K562 (cell line): ENCODE measurements around the gene DTWD2.

Source experiments
- CREB1 ChIP-seq, 2 experiments: sonication (generic) in 1 of 2; formaldehyde crosslinking in 1 of 2; IDR thresholded peaks; 2 replicates each; pipeline versions ENCODE4 v1.6.1 to v1.8.0; 2012 to 2022; ENCODE audit warnings: inconsistent platforms in 1 of 2, mild to moderate bottlenecking in 1 of 2, missing genetic modification reagents in 1 of 2, moderate library complexity in 1 of 2
- CTCF ChIP-seq, 3 experiments: IDR thresholded peaks in 2 of 3; conservative IDR thresholded peaks in 1 of 3; 2 replicates each; pipeline ENCODE4 v1.5.1; 2011 to 2012; ENCODE audit warnings: low read length in 3 of 3, mild to moderate bottlenecking in 3 of 3, control low read depth in 2 of 3, improper control_type of control experiment in 1 of 3, inconsistent platforms in 1 of 3, low read depth in 1 of 3, mixed read lengths in 1 of 3, moderate library complexity in 1 of 3; ENCODE audit not compliant: insufficient read depth in 2 of 3
- EZH2 ChIP-seq: IDR thresholded peaks from 2 replicates; pipeline ENCODE4 v1.6.1; 2012; ENCODE audit warnings: low read depth, mild to moderate bottlenecking, inconsistent platforms, low read length, borderline replicate concordance
- GATA2 ChIP-seq: sonication (generic); formaldehyde crosslinking; IDR thresholded peaks from 2 replicates; pipeline ENCODE4 v1.4.0; 2020; ENCODE audit warnings: mild to moderate bottlenecking, missing genetic modification reagents
- JUN ChIP-seq, 2 experiments: sonication (generic) in 1 of 2; formaldehyde crosslinking in 1 of 2; IDR thresholded peaks; 2 replicates each; pipeline versions ENCODE4 v1.6.1 to v1.8.0; 2012 to 2022; ENCODE audit warnings: borderline replicate concordance in 2 of 2, mild to moderate bottlenecking in 2 of 2, improper control_type of control experiment in 1 of 2, low read depth in 1 of 2, low read length in 1 of 2, missing genetic modification reagents in 1 of 2
- MAFK ChIP-seq: IDR thresholded peaks from 2 replicates; pipeline ENCODE4 v1.6.1; 2011; ENCODE audit warnings: low read length, improper control_type of control experiment
- MXI1 ChIP-seq: IDR thresholded peaks from 2 replicates; pipeline ENCODE4 v1.6.1; 2011; ENCODE audit warnings: low read depth, mild to moderate bottlenecking, improper control_type of control experiment, low read length
- SRF ChIP-seq, 2 experiments: fragments of 250-450, 450-650 bp in 1 of 2; sonication (Bioruptor Pico) in 1 of 2; sonication (generic) in 1 of 2; formaldehyde crosslinking; IDR thresholded peaks; 2 replicates each; pipeline versions ENCODE4 v1.5.0 to v1.5.1; 2020 to 2022; ENCODE audit warnings: mild to moderate bottlenecking in 1 of 2, missing genetic modification reagents in 1 of 2
- ZBTB9 ChIP-seq: fragments of 450-650 bp; formaldehyde crosslinking; IDR thresholded peaks from 2 replicates; pipeline ENCODE4 v1.4.0; 2020; ENCODE audit warnings: mild to moderate bottlenecking, moderate library complexity
- ZNF232 ChIP-seq: sonication (generic); formaldehyde crosslinking; IDR thresholded peaks from 2 replicates; pipeline ENCODE4 v1.8.0; 2022; ENCODE audit warnings: mild to moderate bottlenecking, missing genetic modification reagents
- ZNF766 ChIP-seq: fragments of 200-800 bp; sonication (Bioruptor generic); conservative IDR thresholded peaks from 2 replicates; pipeline ENCODE4 v1.6.1; 2016; ENCODE audit warnings: missing genetic modification characterization, missing compliant biosample characterization

DNA sequence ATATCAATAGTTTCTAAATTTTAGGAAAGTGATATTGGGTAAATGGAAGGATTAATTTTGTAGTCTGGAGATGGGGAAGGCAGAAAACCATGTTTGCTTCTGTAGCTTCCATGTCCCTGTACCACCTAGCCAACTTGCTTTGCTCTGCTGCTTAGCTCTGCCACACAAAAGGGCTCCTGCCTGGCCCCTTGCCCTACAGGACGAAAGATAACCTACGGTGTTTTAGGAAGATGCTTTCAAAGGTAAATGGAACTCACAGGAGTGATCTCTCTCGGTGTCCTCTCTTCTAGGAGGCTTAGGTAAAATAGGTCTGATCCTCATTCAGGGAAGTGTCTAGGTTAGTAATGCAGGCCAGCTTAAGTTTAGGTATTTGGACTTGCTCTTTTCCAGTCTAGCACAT is 44.8 kb upstream of the DTWD2 start:
- no peak for TF ChIP-seq ZNF232
- TF ChIP-seq JUN (IDR thresholded peaks at IDR 0.05; ENCODE audit: borderline replicate concordance, low read depth, low read length), result no peak
- TF ChIP-seq JUN (CRISPR knock-in tag; IDR thresholded peaks at IDR 0.05; ENCODE audit: borderline replicate concordance), result no peak
- TF ChIP-seq ZBTB9 (CRISPR knock-in tag), result no peak
- TF ChIP-seq CTCF (IDR thresholded peaks at IDR 0.05 in 2 of 3, conservative IDR thresholded peaks at IDR 0.05 in 1 of 3; ENCODE audit: insufficient read depth in 2 of 3, low read depth in 1 of 3, low read length in 3 of 3), result no peak
- TF ChIP-seq CREB1 (IDR thresholded peaks at IDR 0.05), result no peak
- TF ChIP-seq CREB1 (CRISPR knock-in tag; IDR thresholded peaks at IDR 0.05), result no peak
- TF ChIP-seq MAFK, result no peak
- TF ChIP-seq SRF (CRISPR knock-in tag; IDR thresholded peaks at IDR 0.05), result no peak
- TF ChIP-seq ZNF766 (CRISPR knock-in tag), result no peak
- no peak for TF ChIP-seq MXI1
- TF ChIP-seq EZH2, result no peak
- TF ChIP-seq GATA2 (CRISPR knock-in tag), result no peak
